Activated CD4-positive, alpha-beta T cell treated with anti-CD3 and anti-CD28 coated beads, Interleukin-2, amount 50 U/mL, for 16 hours (primary cell): ENCODE results near the gene SLC11A1.

Experiments
- DNase-seq: peaks from one replicate; pipeline ENCODE4 v3.0.0-alpha.2; 2020

Gene SLC11A1

GRCh38 chr2:218381916-218382366, at the start of gene SLC11A1:
TSS of gene SLC11A1 (plus strand) at chr2:218382273. CDS start at chr2:218382369, 96 bp downstream.
- no peak for DNase-seq

DNA sequence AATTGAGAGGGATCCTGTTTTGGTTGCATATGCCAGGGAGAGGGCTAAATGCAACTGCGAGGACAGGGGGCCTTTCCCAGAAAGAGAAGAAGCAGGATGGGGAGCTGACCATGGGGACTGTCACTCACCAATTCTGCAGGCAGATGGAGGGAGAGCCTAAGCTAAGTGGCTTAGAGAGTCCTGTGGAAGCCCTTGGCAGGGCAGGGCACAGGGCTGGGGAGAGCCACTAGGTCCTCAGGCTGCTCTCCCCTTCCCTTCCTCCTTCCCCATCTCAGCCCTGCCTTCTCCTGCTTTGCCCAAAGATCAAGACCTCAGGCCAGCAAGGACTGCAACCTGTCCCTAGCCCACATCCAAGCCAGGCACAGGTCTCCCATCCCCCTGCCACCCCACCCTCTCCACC, 49.8 kb upstream of the SLC11A1 start:
- DNase-seq = no peak

DNA sequence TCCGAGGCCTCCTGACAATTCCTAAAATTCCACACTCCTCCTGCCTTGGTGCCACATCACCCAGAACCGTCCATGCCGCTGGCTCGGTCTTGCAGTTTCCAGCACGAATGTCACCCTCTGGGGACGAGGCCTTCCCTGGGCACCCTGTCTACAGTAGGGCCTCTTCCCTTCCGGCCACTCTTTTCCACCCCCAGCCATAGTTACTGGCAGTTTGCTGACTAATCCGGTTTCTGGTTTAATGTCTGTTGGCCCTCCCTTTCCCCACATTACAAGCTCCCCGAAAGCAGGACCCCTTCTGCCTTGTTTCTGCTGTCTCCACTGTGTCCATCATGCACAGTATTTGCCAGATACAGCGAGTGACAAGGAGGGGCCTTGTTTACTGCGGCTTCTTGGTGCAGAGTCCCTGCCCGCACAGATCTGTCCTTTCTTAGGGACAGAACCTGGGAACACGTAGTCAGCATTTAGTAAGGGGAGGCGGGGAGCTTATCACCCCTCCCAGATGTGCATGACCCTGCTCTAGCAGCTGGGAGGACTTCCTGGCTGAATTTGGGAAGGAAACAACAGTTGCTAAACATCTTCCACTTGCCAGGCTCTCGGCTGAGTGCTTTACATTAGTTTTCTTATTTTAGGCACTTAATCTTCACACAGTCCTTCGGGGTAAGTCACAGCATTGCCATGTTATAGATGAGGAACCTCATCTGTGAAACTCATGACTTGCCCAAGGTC, 49.0 kb upstream of the SLC11A1 start:
- DNase-seq = no peak

DNA sequence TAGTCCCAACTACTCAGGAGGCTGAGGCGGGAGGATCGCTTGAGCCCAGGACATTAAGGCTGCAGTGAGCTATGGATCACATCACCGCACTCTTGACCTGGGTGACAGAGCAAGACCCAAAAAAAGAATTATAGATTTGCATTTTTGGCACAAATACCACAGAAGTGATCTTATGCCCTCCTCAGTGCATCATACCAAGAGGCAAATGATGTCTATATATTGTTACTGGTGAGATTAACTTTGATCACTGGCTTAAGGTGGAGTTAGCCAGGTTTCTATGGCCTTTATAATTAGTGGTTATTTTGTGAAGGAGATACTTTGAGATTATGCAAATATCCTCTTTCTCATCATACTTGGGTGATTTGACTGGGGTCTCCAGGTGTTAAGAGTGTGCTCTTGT, 47.5 kb upstream of the SLC11A1 start:
- no peak for DNase-seq

- DNase-seq = no peak
Observed at GRCh38 chr2:218340656-218341055, 41.4 kb upstream of the SLC11A1 start.

- no peak for DNase-seq
Observed at GRCh38 chr2:218341381-218341780, 40.7 kb upstream of the SLC11A1 start.

DNA sequence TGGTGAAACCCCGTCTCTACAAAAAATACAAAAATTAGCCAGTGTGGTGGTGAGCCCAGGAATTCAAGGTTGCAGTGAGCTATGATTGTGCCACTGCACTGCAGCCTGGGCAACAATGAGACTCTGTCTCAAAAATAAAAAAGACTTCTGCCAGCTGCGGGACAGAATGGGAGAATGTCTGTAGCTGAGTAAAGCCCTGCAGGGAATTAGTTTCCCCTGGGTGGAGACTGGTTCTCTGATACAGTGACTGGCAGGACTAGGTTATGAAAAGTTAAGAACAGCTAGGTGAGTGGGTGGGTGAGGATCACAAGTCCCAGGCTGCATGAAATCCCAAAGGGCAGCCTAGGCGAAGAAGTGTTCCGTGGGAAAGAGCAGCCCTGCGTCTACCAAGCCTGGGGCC, 39.2 kb upstream of the SLC11A1 start:
- DNase-seq = no peak

- no peak for DNase-seq
Observed at GRCh38 chr2:218343591-218343990, 38.5 kb upstream of the SLC11A1 start.

DNA sequence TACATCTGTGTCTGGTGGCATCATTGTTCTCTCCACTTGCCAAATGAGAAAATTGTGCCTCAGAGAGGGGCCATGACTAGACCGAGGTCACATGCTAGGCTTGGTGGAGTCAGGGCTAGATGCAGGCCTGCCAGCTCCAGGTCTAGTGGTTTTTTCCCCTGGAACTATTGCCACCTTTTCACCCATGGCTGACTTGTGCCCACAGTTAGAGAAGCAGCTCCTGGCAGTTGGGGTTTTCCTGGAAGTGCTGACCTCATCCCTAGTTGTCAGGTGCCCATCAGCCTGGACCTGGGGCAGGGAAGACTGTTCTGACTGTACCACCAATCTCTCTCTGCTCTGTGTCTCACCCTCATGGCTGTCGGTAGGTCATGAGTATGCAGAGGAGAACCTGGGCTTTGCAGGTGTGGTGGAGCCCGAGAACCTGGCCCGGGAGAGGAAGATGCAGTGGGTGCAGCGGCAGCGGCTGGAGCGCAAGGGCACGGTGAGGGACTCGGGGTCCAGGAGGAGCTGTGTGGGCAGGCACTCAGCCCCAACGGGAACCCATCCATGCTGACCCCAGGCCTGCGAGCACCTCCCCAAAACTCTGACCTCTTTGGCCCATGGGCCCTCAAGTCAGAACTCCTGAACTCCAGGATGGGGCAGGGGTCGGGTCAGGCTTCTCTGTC, 37.9 kb upstream of the SLC11A1 start:
- no peak for DNase-seq

DNA sequence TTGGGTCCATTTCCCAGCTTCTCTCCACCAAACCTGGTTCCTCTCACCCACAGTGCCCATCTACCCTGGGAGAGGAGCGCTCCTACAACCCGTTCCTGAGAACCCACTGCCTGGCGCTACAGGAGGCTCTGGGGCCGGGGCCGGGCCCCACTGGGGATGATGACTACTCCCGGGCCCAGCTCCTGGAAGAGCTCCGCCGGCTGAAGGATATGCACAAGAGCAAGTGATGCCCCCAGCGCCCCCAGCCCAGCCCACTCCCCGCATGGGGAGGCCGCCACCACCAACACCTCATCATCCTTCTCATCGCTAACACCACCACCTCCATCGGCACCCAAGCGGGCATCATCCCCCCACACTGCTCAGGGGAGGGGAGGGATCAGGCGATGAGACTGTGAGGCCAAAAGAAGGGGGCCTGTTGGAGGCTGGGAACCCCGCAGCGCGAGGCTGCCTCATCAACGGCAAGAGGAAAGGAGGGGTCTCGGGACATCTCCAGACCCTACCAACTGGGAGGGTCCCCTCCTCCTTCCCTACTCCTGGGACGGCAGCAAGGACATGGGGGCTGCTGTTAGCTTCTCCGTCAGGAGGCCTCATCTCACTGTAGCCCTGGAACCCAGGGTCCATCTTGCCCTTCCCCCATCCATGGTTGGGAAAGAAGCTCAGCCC, 37.2 kb upstream of the SLC11A1 start:
- no peak for DNase-seq

DNA sequence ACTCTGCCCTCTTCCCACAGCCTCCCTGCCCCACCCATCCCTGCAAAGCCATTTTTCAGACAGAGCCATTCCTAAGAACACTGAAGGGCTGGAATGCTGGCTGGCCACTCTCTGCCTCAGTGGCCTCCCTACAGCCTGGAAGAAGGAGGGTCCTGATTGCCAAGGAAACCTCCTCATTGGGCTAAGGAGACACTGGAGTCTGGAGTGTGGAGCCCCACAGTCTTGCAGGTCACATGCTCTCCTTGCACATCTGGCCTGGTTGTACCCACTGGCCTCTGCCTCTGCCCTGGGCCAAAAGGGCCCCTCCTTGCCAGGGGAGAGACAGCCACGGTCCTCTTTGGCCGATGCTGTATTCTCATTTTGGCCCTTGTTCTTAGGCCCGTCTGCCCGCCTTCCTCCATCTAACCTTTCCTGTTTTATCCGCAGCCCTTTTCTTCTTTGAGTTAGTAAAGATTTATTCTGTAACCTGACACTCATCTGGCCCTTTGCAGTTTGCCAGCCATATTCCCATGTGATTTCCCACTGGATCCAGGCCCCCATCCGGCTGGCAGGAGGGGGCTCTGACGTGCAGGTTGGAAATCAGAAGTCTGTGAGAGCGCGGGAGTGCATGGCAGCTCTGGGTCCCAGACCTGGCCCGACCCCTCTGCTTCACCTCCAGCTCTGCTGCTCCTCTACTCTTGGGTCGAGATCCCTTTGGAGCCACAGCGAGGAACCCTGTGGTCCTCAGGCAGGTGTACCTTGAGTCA, 36.4 kb upstream of the SLC11A1 start:
- no peak for DNase-seq

DNA sequence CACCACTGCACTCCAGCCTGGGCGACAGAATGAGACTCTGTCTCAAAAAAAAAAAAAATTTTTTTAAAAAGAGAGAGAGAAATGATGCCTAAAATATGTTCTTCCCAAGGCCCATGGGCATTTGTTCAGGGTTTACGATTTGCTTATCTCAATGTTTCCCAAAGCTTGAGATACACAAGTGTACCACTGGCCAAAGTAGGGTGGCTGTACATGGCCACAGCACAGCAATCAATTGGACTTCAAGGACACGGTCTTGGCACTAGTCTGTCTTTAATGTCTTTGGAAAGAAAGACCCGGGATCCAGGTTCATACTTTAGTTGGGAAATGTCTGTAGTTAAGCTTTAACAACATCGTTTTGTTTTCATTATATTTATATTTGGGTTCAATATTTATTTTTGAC, 34.9 kb upstream of the SLC11A1 start:
- no peak for DNase-seq

GRCh38 chr2:218354045-218354444, 28.0 kb upstream of the SLC11A1 start:
- no peak for DNase-seq

- DNase-seq = no peak
Observed at GRCh38 chr2:218354850-218355443, 27.1 kb upstream of the SLC11A1 start.

DNA sequence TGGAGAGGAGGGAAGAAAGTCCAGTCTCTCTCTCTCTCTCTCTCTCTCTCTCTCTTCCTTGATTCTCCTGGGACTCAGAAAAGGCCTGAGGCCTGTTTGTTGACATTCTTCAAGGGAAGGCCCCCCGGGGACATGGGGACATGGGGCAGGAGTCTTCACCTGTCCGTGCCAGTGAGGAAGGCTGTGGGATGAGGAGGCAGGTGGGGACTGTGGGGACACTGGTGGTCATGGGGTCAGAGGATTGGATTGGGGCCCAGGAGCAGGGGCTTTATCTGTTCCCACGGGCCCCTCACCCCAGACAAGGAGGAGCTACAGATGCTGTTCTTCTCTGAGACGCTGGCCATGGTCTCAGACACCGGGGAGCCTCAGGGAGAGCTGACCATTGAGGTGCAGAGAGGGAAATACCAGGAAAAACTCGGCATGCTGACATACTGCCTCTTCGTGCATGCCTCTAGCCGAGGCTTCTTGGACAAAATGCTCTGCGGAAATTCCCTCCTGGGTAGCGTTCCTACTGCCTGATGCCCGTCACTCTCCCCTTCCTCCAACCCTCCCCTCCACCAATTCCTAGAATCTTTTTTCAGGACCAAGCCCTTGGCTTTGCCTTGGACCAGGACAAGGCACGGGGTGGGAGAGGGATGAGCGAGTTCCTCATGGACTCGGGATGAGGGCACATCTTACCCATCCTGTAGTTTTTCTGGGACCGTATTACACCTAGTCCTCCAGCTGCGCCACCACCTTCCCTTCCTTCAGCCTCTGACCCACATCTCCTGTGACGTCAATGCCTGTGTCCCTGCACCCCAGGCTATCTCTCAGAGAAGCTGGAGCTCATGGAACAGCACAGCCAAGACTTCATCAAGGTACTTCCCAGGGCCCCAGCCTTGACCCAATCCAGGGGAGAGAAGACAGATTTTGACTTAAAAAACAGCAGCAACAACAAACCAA, 24.6 kb upstream of the SLC11A1 start:
- no peak for DNase-seq

- DNase-seq = no peak
Observed at GRCh38 chr2:218360453-218360852, 21.6 kb upstream of the SLC11A1 start.

DNA sequence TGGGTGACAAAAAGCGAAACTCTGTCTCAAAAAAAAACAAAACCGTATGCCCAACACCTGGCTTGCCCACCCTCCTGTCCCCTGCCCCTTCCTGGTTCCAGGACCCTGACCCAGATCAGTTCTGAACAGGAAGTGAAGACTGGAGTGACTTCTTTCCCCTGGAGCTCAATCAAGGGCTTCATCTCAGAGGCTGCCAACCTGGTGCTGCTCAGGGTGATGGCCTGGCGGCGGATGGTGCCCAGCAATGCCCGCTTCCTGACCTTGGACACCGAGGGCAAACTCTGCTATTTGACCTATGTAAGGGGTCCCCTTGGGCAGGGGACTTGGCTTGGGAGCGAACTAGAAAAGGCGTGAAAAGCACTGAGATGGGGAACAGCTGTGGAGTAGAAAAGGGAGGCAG, 19.5 kb upstream of the SLC11A1 start:
- DNase-seq = no peak

GRCh38 chr2:218363736-218364135, 18.3 kb upstream of the SLC11A1 start:
- no peak for DNase-seq

DNA sequence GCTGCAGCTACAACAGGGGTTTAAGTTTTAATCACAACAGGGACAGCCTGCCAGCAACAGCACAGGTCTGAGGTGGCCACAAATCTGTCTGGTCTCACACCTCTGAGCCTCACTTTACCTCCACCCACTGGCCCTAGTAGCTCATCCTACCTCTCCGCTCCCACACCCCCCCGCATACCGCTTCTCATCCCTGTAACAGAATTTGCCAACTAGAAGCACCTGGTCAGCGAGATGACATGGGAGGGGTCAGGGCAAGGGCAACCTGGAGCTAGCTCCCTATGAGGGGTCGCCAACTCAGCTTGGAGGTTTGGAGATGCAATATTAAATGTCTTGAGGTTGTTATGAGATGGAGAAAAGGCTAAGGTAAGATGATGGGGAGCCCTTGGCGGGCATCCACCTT, 17.9 kb upstream of the SLC11A1 start:
- no peak for DNase-seq

- DNase-seq = no peak
Observed at GRCh38 chr2:218366621-218367414, 15.3 kb upstream of the SLC11A1 start.
